SK-N-MC (cell line): ENCODE results near the gene ARHGEF26.

Source experiments
- EZH2 ChIP-seq: fragments of 200-600 bp; sonication (generic); IDR thresholded peaks from one replicate; pipeline ENCODE4 v1.6.1; 2017; ENCODE audit warnings: antibody characterized with exemption
- FOXP2 ChIP-seq: optimal IDR thresholded peaks from 2 replicates; pipeline ENCODE3; 2011; ENCODE audit warnings: mild to moderate bottlenecking, moderate library complexity; ENCODE audit not compliant: insufficient read depth; ENCODE audit errors: extremely low read length, control extremely low read depth
- POLR2AphosphoS5 ChIP-seq: IDR thresholded peaks from 2 replicates; pipeline ENCODE4 v1.6.1; 2012; ENCODE audit warnings: mild to moderate bottlenecking, low read depth, low read length, borderline replicate concordance

DNA sequence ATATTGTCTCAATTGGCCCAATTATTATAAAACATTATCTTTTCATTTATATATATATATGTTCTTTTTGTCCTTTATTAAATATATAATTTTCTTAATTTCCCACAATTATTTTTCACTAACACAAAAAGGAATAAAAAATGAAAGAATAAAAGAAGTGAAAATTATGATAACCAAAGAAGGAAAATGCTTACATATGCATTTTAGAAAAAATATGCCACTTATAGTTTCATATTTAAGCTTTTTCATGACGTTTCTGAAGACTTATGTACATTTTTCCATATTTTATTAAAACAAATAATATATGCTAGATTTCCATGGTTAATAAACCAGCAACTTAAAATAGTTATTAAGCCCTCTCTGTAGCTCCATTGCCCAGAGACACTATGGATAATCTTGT lies 34.9 kb upstream of the ARHGEF26 start:
- TF ChIP-seq POLR2AphosphoS5: no peak
- no peak for TF ChIP-seq EZH2
- TF ChIP-seq FOXP2: no peak
